HepG2 (cell line): ENCODE data around the gene DNAJC8. TPM values are rescaled to one million over a fixed set of nuclear protein-coding genes. Genes with fewer than 3 reads are reported as not detected.

ENCODE experiments used
- BHLHE40 ChIP-seq: IDR thresholded peaks from 2 replicates; pipeline ENCODE4 v1.6.1; 2011; ENCODE audit warnings: low read length, improper control_type of control experiment
- ELF1 ChIP-seq: sonication (generic); formaldehyde crosslinking; IDR thresholded peaks from 2 replicates; pipeline ENCODE4 v1.4.0; 2020; ENCODE audit warnings: missing genetic modification reagents
- FOSL1 ChIP-seq: sonication (generic); formaldehyde crosslinking; IDR thresholded peaks from 2 replicates; pipeline ENCODE4 v1.9.0; 2021; ENCODE audit warnings: missing genetic modification reagents, borderline replicate concordance
- FOSL2 ChIP-seq: sonication (generic); formaldehyde crosslinking; IDR thresholded peaks from 2 replicates; pipeline ENCODE4 v1.4.0; 2020; ENCODE audit warnings: missing genetic modification reagents
- GATAD1 ChIP-seq: IDR thresholded peaks from 2 replicates; pipeline ENCODE4 v1.6.1; 2016; ENCODE audit warnings: missing genetic modification reagents, missing compliant biosample characterization
- KLF13 ChIP-seq: sonication (generic); formaldehyde crosslinking; IDR thresholded peaks from 2 replicates; pipeline ENCODE4 v1.4.0; 2020; ENCODE audit warnings: mild to moderate bottlenecking, missing genetic modification reagents
- MNT ChIP-seq: fragments of 450-650 bp; IDR thresholded peaks from 2 replicates; pipeline ENCODE4 v1.6.1; 2016
- NFYC ChIP-seq: IDR thresholded peaks from 2 replicates; pipeline ENCODE4 v1.6.1; 2016; ENCODE audit warnings: missing genetic modification reagents, missing compliant biosample characterization
- PITX1 ChIP-seq: sonication (generic); formaldehyde crosslinking; IDR thresholded peaks from 2 replicates; pipeline ENCODE4 v1.5.1; 2020; ENCODE audit warnings: mild to moderate bottlenecking, missing genetic modification reagents
- PRDM15 ChIP-seq: sonication (generic); formaldehyde crosslinking; IDR thresholded peaks from 2 replicates; pipeline ENCODE4 v1.4.0; 2020; ENCODE audit warnings: missing genetic modification reagents
- SNAPC5 ChIP-seq: sonication (generic); formaldehyde crosslinking; IDR thresholded peaks from 2 replicates; pipeline ENCODE4 v1.8.1; 2023; ENCODE audit warnings: mild to moderate bottlenecking, missing genetic modification reagents, borderline replicate concordance
- TRIM24 ChIP-seq: sonication (generic); formaldehyde crosslinking; IDR thresholded peaks from 2 replicates; pipeline ENCODE4 v1.8.0; 2022; ENCODE audit warnings: mild to moderate bottlenecking, missing genetic modification reagents
- ZFP36L2 ChIP-seq: sonication (generic); formaldehyde crosslinking; IDR thresholded peaks from 2 replicates; pipeline ENCODE4 v1.4.0; 2020; ENCODE audit warnings: missing genetic modification reagents
- ZFP90 ChIP-seq: sonication (generic); formaldehyde crosslinking; IDR thresholded peaks from 2 replicates; pipeline ENCODE4 v1.8.0; 2022; ENCODE audit warnings: missing genetic modification reagents, mild to moderate bottlenecking, inconsistent platforms, borderline replicate concordance
- ZMAT5 ChIP-seq: sonication (generic); formaldehyde crosslinking; IDR thresholded peaks from 2 replicates; pipeline ENCODE4 v1.5.0; 2020; ENCODE audit warnings: mild to moderate bottlenecking, low read depth, missing genetic modification reagents, borderline replicate concordance
- ZNF101 ChIP-seq: sonication (generic); formaldehyde crosslinking; IDR thresholded peaks from 2 replicates; pipeline ENCODE4 v1.4.0; 2020; ENCODE audit warnings: mild to moderate bottlenecking, low read depth, missing genetic modification reagents, borderline replicate concordance
- ZNF260 ChIP-seq: sonication (generic); formaldehyde crosslinking; IDR thresholded peaks from 2 replicates; pipeline ENCODE4 v1.4.0; 2020; ENCODE audit warnings: missing genetic modification reagents, low read depth, mild to moderate bottlenecking, borderline replicate concordance
- ZNF264 ChIP-seq: sonication (generic); formaldehyde crosslinking; IDR thresholded peaks from 2 replicates; pipeline ENCODE4 v1.4.0; 2020; ENCODE audit warnings: missing genetic modification reagents
- ZNF33B ChIP-seq: sonication (generic); formaldehyde crosslinking; IDR thresholded peaks from 2 replicates; pipeline ENCODE4 v1.5.1; 2020; ENCODE audit warnings: mild to moderate bottlenecking, missing genetic modification reagents
- ZNF607 ChIP-seq: sonication (generic); formaldehyde crosslinking; IDR thresholded peaks from 2 replicates; pipeline ENCODE4 v1.5.1; 2020; ENCODE audit warnings: missing genetic modification reagents, mild to moderate bottlenecking, borderline replicate concordance
- ZNF891 ChIP-seq: sonication (generic); formaldehyde crosslinking; IDR thresholded peaks from 2 replicates; pipeline ENCODE4 v1.5.0; 2020; ENCODE audit warnings: mild to moderate bottlenecking, missing genetic modification reagents
- ZZZ3 ChIP-seq: sonication (generic); formaldehyde crosslinking; IDR thresholded peaks from 2 replicates; pipeline ENCODE4 v1.4.0; 2020; ENCODE audit warnings: missing genetic modification reagents, mild to moderate bottlenecking, borderline replicate concordance
- polyA plus RNA-seq, 8 experiments: library from polyadenylated mRNA; depleted of rRNA in 3 of 8; stranded (reverse) in 7 of 8; unstranded in 1 of 8; fragments of >200 nt; fragmentation: Illumina TruSeq in 4 of 8; extraction: Trizol in 4 of 8; gene quantifications; 2 replicates each; pipeline versions ENCODE4 v1.2.1 to v1.2.3, GENCODE V29; 2011 to 2016; ENCODE audit warnings: low read depth in 4 of 8, missing spikeins in 1 of 8, mixed read lengths in 1 of 8; ENCODE audit not compliant: insufficient read depth in 1 of 8
- total RNA-seq, 5 experiments: library from RNA; depleted of rRNA; stranded (reverse); fragments of >200 nt; fragmentation: Illumina TruSeq; extraction: Trizol; gene quantifications; 2 replicates each; pipeline ENCODE4 v1.2.3, GENCODE V29; 2016; ENCODE audit warnings: low read depth in 1 of 5

DNAJC8 gene
- total and polyA plus RNA-seq, 2 of the 13 experiments (the other 11 are each of a cell fraction or from before 2014, with no cell fraction given): 54.5 to 126 TPM

GRCh38 chr1:28246427-28246832, 13.6 kb upstream of the DNAJC8 start (continued):
- TF ChIP-seq GATAD1 (peak; percentile 28; the same call in 1 of the 2 replicates), ZMAT5 (CRISPR knock-in tag) (no peak), MNT (no peak), FOSL2 (CRISPR knock-in tag) (no peak), SNAPC5 (CRISPR knock-in tag) (no peak), ZNF891 (CRISPR knock-in tag) (no peak), PITX1 (no peak), ELF1 (peak; percentile 34; the same call in 1 of the 2 replicates), ZNF33B (CRISPR knock-in tag) (no peak), ZNF264 (CRISPR knock-in tag) (no peak), FOSL1 (CRISPR knock-in tag) (no peak), ZFP90 (CRISPR knock-in tag) (no peak), NFYC (no peak), ZNF260 (CRISPR knock-in tag) (no peak), ZZZ3 (CRISPR knock-in tag) (no peak), ZFP36L2 (CRISPR knock-in tag) (no peak), TRIM24 (CRISPR knock-in tag) (no peak), ZNF101 (CRISPR knock-in tag) (no peak), ZNF607 (CRISPR knock-in tag) (no peak), BHLHE40 (no peak), KLF13 (CRISPR knock-in tag) (no peak), PRDM15 (no peak)
